Hepatocyte (in vitro differentiated cells): ENCODE data around the gene TBC1D26.

Experiments used
- EZH2 ChIP-seq: fragments of 200-600 bp; sonication (generic); IDR thresholded peaks from 2 replicates; pipeline ENCODE4 v1.6.1; 2016; ENCODE audit warnings: antibody characterized with exemption, mild to moderate bottlenecking, borderline replicate concordance
- TF ChIP-seq, protein P1 (sequence below): fragments of 200-600 bp; sonication (generic); IDR thresholded peaks from 2 replicates; pipeline ENCODE4 v1.5.1; 2016; ENCODE audit warnings: antibody characterized with exemption, mild to moderate bottlenecking; ENCODE audit not compliant: poor library complexity

DNA sequence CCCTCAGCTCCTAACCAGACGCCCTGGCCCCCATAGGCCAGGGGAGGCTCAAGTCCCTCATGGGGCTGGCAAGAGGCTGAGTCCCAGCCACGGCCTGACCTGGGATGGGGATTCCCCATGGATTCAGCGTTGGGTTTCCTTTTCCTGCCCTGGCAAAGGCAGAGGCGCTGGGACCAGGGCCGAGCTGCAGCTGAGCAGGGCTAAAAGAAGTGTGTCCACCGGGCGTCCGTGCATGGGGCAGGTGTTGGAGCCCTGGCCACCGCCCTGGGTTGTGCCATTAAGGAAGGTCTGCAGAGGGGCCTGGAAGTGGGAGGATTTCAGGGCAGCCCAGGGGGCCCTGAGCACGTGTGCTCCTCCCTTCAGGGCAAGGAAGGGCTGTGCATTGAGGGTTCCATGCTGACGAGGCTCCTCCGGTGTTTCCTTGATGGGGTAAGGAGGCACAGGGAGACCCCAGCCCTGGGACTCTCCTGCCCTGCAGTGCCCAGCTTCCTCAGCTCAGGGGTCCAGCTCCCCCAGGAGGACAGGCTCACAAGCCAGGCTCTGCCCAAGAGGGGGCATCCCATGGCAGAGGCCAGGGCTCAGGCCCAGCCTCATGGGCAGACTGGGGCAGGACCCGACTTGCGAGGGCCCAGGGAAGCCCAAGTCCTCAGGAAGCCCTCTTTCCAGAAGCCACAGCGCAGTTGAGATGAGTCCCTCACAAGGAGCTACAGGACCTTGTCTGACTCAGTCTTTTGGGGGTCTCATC is 10.1 kb downstream of the TBC1D26 start:
- TF ChIP-seq, protein P1, sequence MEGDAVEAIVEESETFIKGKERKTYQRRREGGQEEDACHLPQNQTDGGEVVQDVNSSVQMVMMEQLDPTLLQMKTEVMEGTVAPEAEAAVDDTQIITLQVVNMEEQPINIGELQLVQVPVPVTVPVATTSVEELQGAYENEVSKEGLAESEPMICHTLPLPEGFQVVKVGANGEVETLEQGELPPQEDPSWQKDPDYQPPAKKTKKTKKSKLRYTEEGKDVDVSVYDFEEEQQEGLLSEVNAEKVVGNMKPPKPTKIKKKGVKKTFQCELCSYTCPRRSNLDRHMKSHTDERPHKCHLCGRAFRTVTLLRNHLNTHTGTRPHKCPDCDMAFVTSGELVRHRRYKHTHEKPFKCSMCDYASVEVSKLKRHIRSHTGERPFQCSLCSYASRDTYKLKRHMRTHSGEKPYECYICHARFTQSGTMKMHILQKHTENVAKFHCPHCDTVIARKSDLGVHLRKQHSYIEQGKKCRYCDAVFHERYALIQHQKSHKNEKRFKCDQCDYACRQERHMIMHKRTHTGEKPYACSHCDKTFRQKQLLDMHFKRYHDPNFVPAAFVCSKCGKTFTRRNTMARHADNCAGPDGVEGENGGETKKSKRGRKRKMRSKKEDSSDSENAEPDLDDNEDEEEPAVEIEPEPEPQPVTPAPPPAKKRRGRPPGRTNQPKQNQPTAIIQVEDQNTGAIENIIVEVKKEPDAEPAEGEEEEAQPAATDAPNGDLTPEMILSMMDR: no peak
- TF ChIP-seq EZH2: no peak
